HL-60 (cell line): ENCODE measurements around the gene ASF1B.

Experiments used
- DNase-seq, 2 experiments: peaks; one replicate each; pipeline ENCODE4 v3.0.0-alpha.2; 2010 to 2020; ENCODE audit warnings: low read depth in 1 of 2, low spot score in 1 of 2
- H3K27ac ChIP-seq: fragments of 250-450 bp; sonication (Bioruptor Pico); replicated peaks from 2 replicates; pipeline ENCODE4 v1.5.1; 2020; ENCODE audit warnings: mild to moderate bottlenecking, moderate library complexity
- H3K27me3 ChIP-seq: fragments of 250-450 bp; sonication (Bioruptor Pico); 2 replicates; pipeline ENCODE4 v1.5.1; 2021; ENCODE audit warnings: mild to moderate bottlenecking, moderate library complexity; ENCODE audit not compliant: insufficient read depth, poor library complexity, severe bottlenecking
- H3K4me3 ChIP-seq: replicated peaks from 2 replicates; pipeline ENCODE4 v1.5.1; 2011; ENCODE audit warnings: mild to moderate bottlenecking, control low read depth, low read length; ENCODE audit not compliant: insufficient read depth
- GABPA ChIP-seq: IDR thresholded peaks from 2 replicates; pipeline ENCODE4 v1.6.1; 2012; ENCODE audit warnings: low read depth
- POLR2AphosphoS5 ChIP-seq: IDR thresholded peaks from 2 replicates; pipeline ENCODE4 v1.6.1; 2012; ENCODE audit warnings: low read depth
- SPI1 ChIP-seq: IDR thresholded peaks from 2 replicates; pipeline ENCODE4 v1.6.1; 2012; ENCODE audit warnings: low read depth, mild to moderate bottlenecking, borderline replicate concordance
- TF ChIP-seq, protein P1 (sequence below): IDR thresholded peaks from 2 replicates; pipeline ENCODE4 v1.6.1; 2012; ENCODE audit warnings: low read depth; ENCODE audit not compliant: insufficient replicate concordance
- TF ChIP-seq, protein P2 (sequence below): IDR thresholded peaks from one replicate; pipeline ENCODE4 v1.5.1; 2011; ENCODE audit warnings: low read length, control low read depth, inconsistent platforms; ENCODE audit not compliant: insufficient read depth

Gene ASF1B

DNA sequence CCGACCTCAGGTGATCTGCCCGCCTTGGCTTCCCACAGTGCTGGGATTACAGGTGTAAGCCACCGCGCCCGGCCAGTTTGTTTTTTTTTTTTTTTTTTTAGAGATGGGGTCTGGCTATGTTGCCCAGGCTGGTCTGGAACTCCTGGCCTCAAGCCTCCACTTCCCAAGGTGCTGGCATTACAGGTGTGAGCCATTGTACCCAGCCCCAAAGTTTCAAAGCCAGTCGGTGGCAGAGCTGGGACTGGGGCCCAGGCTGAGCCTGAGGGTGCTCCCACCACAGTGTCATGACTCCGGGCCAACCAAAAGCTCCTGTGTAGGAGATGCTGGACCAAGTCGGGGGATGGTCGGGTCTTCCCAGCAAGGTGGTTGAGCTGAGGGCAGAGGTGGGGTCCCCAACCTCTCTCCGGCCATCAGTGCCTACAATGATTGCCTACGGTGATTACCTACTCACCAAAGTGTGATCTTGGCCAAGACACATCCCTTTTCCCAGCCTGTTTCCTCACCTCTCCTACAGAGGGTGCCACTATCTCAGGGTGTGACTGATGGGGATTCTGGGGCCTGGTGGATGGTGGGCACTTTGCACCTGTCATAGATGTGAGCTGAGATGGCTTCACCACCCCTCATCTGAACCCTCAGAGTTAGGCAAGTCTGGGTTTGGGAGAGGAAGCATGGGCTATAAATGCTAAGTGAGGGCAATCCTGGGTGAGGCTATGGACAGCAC, 40.0 kb downstream of the ASF1B start:
- no peak for DNase-seq
- Histone ChIP-seq H3K4me3 (no peak overlapping the region), H3K27ac (no peak overlapping the region), H3K27me3 (no peaks in the 10 kb centered on the region)
- TF ChIP-seq, protein P1, sequence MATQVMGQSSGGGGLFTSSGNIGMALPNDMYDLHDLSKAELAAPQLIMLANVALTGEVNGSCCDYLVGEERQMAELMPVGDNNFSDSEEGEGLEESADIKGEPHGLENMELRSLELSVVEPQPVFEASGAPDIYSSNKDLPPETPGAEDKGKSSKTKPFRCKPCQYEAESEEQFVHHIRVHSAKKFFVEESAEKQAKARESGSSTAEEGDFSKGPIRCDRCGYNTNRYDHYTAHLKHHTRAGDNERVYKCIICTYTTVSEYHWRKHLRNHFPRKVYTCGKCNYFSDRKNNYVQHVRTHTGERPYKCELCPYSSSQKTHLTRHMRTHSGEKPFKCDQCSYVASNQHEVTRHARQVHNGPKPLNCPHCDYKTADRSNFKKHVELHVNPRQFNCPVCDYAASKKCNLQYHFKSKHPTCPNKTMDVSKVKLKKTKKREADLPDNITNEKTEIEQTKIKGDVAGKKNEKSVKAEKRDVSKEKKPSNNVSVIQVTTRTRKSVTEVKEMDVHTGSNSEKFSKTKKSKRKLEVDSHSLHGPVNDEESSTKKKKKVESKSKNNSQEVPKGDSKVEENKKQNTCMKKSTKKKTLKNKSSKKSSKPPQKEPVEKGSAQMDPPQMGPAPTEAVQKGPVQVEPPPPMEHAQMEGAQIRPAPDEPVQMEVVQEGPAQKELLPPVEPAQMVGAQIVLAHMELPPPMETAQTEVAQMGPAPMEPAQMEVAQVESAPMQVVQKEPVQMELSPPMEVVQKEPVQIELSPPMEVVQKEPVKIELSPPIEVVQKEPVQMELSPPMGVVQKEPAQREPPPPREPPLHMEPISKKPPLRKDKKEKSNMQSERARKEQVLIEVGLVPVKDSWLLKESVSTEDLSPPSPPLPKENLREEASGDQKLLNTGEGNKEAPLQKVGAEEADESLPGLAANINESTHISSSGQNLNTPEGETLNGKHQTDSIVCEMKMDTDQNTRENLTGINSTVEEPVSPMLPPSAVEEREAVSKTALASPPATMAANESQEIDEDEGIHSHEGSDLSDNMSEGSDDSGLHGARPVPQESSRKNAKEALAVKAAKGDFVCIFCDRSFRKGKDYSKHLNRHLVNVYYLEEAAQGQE, result no peak
- TF ChIP-seq POLR2AphosphoS5 (no peak), SPI1 (no peak), GABPA (no peak)
- TF ChIP-seq, protein P2, sequence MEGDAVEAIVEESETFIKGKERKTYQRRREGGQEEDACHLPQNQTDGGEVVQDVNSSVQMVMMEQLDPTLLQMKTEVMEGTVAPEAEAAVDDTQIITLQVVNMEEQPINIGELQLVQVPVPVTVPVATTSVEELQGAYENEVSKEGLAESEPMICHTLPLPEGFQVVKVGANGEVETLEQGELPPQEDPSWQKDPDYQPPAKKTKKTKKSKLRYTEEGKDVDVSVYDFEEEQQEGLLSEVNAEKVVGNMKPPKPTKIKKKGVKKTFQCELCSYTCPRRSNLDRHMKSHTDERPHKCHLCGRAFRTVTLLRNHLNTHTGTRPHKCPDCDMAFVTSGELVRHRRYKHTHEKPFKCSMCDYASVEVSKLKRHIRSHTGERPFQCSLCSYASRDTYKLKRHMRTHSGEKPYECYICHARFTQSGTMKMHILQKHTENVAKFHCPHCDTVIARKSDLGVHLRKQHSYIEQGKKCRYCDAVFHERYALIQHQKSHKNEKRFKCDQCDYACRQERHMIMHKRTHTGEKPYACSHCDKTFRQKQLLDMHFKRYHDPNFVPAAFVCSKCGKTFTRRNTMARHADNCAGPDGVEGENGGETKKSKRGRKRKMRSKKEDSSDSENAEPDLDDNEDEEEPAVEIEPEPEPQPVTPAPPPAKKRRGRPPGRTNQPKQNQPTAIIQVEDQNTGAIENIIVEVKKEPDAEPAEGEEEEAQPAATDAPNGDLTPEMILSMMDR, result no peak

DNA sequence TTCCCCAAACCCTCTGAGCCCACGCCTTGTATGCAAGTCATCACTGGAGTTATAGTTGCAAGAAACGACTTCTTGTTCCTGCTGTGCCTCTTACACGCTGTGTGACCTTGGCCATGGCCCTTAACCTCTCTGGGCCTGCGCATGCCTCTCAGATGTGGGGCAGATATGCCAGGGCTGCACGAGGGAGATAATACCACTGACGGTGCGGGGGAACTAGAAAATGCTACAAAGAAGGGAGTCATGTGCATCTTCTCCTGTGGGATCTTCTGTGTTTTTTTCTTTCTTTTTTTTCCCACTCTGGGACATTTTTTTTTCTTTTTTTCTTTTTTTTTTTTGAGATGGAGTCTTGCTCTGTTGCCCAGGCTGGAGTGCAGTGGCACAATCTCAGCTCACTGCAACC, 41.5 kb downstream of the ASF1B start:
- H3K4me3 ChIP-seq, result no peak overlapping the region
- H3K27ac ChIP-seq, result no peak overlapping the region
- no peaks in the 10 kb centered on the region for H3K27me3 ChIP-seq
- TF ChIP-seq GABPA, result no peak
- TF ChIP-seq, protein P2, result no peak
- TF ChIP-seq, protein P1, result no peak
- no peak for DNase-seq

DNA sequence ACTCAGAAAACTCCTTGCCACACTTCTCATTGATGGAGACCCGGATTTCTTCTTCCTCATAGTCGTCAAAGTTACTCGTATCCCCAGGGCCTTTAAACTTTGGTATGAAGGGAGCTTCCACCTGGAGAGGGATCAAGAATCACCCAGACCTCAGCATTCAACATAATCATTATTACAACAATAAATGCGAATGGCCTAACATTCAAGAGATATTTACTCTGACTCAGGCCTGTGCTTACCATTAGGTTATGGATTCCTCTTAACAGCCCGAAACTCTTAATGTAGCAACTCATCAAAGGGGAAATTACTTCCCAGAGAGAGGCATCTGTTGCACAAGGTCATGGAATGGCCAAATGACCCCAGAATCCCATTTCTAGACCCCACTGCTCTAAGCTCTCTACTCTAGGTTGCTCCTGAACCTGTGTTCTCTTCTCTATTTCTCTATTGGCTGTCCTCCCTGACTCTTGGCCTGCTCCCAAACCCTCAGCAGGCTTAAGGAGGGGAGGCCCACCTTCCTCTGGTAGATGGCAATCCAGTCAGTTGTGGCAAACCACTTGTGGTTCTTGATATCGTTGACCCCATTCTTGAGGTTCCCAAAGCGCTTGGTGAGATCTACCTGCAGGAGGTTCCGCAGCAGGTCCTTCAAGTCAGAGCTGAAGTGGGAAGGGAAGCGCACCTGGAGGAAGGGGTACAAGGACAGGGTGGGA, 43.1 kb downstream of the ASF1B start:
- no peak for DNase-seq
- H3K4me3 ChIP-seq, result no peak overlapping the region
- no peak overlapping the region for H3K27ac ChIP-seq
- H3K27me3 ChIP-seq, result no peaks in the 10 kb centered on the region
- TF ChIP-seq SPI1, result no peak
- TF ChIP-seq, protein P2, result no peak
- TF ChIP-seq, protein P1, result no peak
- no peak for TF ChIP-seq GABPA
- TF ChIP-seq POLR2AphosphoS5, result no peak
